ENCODE measurements around the gene AMOTL2.

AMOTL2 gene

DNA sequence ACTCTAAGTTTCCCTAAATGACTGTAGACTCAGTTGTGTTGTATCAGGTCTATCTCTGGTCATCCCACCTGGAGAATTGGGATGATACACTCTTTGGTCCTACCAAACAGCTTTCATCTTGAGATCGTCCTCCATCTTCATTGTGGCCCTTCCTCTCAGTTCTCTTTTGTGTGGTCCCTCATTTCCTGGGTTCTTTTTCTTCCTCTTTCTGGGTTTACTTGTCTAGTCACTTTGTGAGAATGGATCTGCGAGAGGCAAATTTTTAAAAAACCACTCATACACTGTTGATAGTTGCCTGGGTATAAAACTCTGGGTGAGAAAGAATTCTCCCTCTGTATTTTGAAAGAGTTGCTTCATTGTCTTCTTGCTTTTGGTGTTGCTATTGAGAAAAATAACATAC lies 6.0 kb upstream of the AMOTL2 start:
- TF ChIP-seq, protein P1, sequence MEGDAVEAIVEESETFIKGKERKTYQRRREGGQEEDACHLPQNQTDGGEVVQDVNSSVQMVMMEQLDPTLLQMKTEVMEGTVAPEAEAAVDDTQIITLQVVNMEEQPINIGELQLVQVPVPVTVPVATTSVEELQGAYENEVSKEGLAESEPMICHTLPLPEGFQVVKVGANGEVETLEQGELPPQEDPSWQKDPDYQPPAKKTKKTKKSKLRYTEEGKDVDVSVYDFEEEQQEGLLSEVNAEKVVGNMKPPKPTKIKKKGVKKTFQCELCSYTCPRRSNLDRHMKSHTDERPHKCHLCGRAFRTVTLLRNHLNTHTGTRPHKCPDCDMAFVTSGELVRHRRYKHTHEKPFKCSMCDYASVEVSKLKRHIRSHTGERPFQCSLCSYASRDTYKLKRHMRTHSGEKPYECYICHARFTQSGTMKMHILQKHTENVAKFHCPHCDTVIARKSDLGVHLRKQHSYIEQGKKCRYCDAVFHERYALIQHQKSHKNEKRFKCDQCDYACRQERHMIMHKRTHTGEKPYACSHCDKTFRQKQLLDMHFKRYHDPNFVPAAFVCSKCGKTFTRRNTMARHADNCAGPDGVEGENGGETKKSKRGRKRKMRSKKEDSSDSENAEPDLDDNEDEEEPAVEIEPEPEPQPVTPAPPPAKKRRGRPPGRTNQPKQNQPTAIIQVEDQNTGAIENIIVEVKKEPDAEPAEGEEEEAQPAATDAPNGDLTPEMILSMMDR (IDR thresholded peaks at IDR 0.05; ENCODE audit: low read depth, low read length) = no peak

DNA sequence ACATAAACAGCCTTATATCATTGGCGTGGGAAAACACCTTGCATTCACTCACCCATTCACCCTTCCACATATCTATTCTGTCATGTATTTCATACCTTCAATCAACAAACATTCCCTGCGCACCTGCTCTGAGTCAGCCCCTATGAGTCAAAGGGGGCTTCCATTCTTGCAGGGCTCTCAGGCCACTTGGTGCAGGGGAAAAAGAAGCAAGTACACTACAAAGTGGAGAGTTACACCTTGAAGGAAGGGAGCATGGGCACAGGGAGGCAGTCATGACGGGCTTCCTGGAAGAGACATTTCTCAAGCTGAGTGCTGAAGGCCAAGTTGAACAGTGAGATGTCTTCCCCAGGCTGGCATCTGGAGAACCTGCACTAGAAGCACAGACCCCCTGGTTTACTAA lies 4.6 kb upstream of the AMOTL2 start:
- TF ChIP-seq, protein P1 (IDR thresholded peaks at IDR 0.05; ENCODE audit: low read depth, low read length) = no peak

More for the DNA sequence above, 6.0 kb upstream of the AMOTL2 start:
- no peak overlapping the region for H3K4me3 ChIP-seq (ENCODE audit: low read depth, low read length)

DNA sequence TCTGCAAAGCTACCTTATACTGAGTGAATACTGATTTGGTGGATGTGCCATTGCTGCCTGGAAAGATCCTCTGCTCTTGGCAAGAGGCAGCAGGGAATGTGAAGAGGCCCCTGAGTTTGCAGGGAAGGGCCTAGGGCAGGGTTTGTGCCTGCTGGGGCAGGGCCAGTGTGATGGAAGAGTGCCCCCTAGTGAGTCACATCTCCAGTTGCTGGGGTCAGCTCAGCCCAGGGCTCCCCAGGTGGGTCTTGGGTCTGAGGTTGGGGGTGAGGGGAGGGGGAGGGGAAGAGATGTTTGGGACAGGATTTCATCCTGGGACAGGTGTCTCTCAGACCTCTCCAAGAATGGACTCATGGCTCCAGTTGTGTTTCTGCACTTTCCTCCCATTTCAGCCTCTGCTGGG lies 4.1 kb upstream of the AMOTL2 start:
- TF ChIP-seq, protein P1 (IDR thresholded peaks at IDR 0.05; ENCODE audit: low read depth, low read length) = no peak
- H3K4me3 ChIP-seq (ENCODE audit: low read depth, low read length) = no peak overlapping the region

More for the DNA sequence above, 4.6 kb upstream of the AMOTL2 start:
- H3K4me3 ChIP-seq (ENCODE audit: low read depth, low read length) = no peak overlapping the region

DNA sequence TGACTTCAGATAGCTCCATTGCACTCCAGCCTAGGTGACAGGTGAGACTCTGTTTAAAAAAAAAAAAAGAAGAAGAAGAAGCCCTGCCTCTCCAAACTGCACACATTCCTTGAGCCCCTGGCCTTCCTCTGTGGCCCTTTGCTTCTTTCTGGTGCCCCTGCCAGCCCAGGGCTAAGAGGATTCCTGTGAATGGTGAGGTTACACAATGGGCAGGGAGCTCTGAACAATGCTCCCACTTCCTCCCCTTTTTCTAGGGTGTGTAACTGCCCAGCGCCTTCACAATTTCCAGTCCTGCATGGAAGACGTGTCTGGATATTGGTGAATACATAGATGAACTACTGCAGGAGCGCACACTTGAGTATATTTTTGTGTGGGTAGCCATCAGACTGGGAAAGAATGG lies 3.6 kb upstream of the AMOTL2 start:
- no peak overlapping the region for H3K4me3 ChIP-seq (ENCODE audit: low read depth, low read length)
- TF ChIP-seq, protein P1 (IDR thresholded peaks at IDR 0.05; ENCODE audit: low read depth, low read length) = no peak

DNA sequence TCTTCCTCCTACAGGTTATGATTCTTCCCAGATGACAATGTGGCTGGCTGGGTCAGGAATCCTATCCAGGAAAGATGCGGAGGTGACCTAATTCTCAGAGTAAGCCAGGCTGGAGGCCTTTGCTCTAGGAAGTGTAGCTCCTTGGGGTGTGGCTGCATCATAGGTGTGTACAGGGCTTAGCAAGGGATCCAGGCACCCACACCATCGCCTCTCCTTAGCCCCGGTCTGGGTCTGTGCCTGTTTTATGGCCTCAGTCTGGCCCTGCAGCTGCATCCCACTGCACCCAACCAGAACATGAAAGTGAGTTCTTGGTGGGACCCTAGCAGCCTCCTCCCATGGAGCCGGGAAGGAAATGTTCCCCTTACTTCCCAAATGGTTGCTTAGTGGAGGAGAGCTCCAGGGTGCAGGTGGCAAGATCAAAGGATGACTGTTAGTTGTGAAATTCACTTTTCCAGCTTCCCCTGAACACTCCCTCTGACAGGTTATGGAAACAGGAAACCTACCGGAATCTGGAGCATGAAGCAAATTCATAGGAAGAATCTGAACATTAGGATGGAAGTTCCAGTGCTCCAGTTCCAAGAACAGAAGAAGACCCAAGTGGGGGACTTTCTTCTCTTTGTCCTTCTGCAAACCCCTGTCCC lies 2.7 kb upstream of the AMOTL2 start:
- TF ChIP-seq, protein P1 (IDR thresholded peaks at IDR 0.05; ENCODE audit: low read depth, low read length) = no peak

DNA sequence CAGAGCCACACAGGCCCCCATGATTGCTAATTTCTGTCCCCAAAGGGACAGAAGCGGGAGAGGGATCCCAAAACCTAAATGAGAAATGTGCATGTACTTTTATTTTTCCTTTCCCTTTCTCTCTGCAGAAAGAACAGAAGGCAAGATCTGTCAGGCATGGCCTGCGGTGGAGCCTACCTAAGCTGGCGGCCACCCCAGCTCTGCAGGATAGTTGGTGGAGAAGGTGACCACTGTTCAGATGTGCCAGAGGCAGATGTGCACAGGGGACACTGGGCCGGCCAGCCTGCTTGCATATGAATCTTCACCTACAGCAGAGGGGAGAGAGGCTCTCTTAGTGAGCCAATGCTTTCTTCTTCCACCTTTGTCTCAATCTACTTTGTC lies 2.1 kb upstream of the AMOTL2 start:
- H3K4me3 ChIP-seq (ENCODE audit: low read depth, low read length) = no peak overlapping the region
- TF ChIP-seq, protein P1 (IDR thresholded peaks at IDR 0.05; ENCODE audit: low read depth, low read length) = no peak

More for the DNA sequence above, 2.7 kb upstream of the AMOTL2 start:
- no peak overlapping the region for H3K4me3 ChIP-seq (ENCODE audit: low read depth, low read length)

DNA sequence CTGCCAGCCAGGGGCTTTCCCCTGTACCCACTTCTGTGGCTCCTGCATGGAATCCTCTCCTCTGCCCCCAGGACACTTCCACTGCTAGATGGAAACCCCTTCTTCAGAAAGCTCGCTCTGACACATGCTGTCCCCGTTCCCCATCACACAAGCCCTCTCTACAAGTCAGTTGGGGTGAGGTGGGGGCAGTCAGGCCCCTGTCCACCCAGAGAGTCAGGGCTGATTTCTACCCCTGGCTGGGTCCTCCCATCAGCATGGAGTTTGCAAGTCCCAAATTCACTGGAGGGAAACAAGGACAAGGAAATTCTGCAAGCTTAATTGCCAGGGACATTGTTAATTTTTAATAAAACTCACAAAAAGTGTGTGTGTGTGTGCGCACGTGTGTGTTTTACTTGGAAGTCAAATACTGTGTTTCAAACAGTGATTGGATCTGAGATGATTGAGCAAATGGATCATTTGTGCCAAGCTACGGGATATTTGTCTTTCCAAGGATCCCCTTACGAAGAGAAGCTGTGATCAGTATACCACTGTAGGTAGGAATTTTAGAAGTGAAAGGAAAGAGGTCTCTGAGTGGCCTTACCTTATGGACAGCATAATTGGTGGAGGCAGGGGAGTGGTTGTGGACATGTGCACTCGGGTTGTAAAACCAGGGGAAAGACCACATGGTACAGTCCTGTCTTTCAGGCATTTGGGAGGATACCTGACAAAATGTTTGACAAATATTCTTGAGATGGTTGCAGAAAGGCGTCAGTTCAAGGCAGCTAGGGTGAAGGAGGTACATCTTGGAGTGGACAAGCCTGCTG lies 1.5 kb upstream of the AMOTL2 start:
- TF ChIP-seq, protein P1 (IDR thresholded peaks at IDR 0.05; ENCODE audit: low read depth, low read length) = no peak
- no peak overlapping the region for H3K4me3 ChIP-seq (ENCODE audit: low read depth, low read length)

Measured in WI38 (cell line).